K562 (cell line): ENCODE data around the gene TAS1R3. TPM values are rescaled to one million over a fixed set of nuclear protein-coding genes. Genes with fewer than 3 reads are reported as not detected.

ENCODE experiments used
- ARNT ChIP-seq, 2 experiments: fragments of 450-650 bp; IDR thresholded peaks; 2 replicates each; pipeline ENCODE4 v1.6.1; 2016; ENCODE audit warnings: mild to moderate bottlenecking in 1 of 2
- PCBP2 ChIP-seq: fragments of 200-400 bp; formaldehyde crosslinking; IDR thresholded peaks from 2 replicates; pipeline ENCODE4 v1.6.1; 2018; ENCODE audit warnings: low read length, low read depth, mild to moderate bottlenecking, moderate library complexity; ENCODE audit not compliant: poor library complexity, severe bottlenecking
- PHF8 ChIP-seq: fragments of 200-600 bp; sonication (generic); IDR thresholded peaks from 2 replicates; pipeline ENCODE4 v1.6.1; 2012; ENCODE audit warnings: mixed run types, mild to moderate bottlenecking, inconsistent platforms, low read length, moderate library complexity, borderline replicate concordance
- POLR2A ChIP-seq: fragments of 450-650 bp; conservative IDR thresholded peaks from 2 replicates; pipeline ENCODE4 v1.6.1; 2016
- TAF7 ChIP-seq: fragments of 450-650 bp; IDR thresholded peaks from 2 replicates; pipeline ENCODE4 v1.6.1; 2016; ENCODE audit warnings: missing genetic modification characterization, missing compliant biosample characterization
- USF1 ChIP-seq: sonication (generic); formaldehyde crosslinking; IDR thresholded peaks from 2 replicates; pipeline ENCODE4 v1.9.0; 2022; ENCODE audit warnings: mild to moderate bottlenecking, missing genetic modification reagents
- ZBTB11 ChIP-seq, 3 experiments: fragments of 200-800 bp in 1 of 3; fragments of 250-450 bp in 1 of 3; fragments of 450-650 bp in 1 of 3; sonication (Bioruptor Pico) in 1 of 3; sonication (Bioruptor generic) in 1 of 3; formaldehyde crosslinking in 1 of 3; IDR thresholded peaks; 2 replicates each; pipeline versions ENCODE4 v1.6.1 to v1.8.0; 2016 to 2022; ENCODE audit warnings: mild to moderate bottlenecking in 2 of 3, missing genetic modification characterization in 2 of 3, missing compliant biosample characterization in 1 of 3, moderate library complexity in 1 of 3
- ZBTB8A ChIP-seq: fragments of 450-650 bp; IDR thresholded peaks from 2 replicates; pipeline ENCODE4 v1.6.1; 2018; ENCODE audit warnings: mild to moderate bottlenecking, moderate library complexity; ENCODE audit not compliant: partially characterized antibody
- ZKSCAN8 ChIP-seq: fragments of 200-800 bp; sonication (Bioruptor generic); IDR thresholded peaks from 2 replicates; pipeline ENCODE4 v1.6.1; 2016; ENCODE audit warnings: missing genetic modification characterization, missing compliant biosample characterization
- ZNF280A ChIP-seq: fragments of 450-650 bp; IDR thresholded peaks from 2 replicates; pipeline ENCODE4 v1.6.1; 2018; ENCODE audit warnings: mild to moderate bottlenecking, low read depth; ENCODE audit not compliant: partially characterized antibody
- ZNF318 ChIP-seq, 2 experiments: fragments of 450-650 bp; IDR thresholded peaks; 2 replicates each; pipeline ENCODE4 v1.6.1; 2016; ENCODE audit warnings: mild to moderate bottlenecking in 2 of 2, borderline replicate concordance in 1 of 2, low read depth in 1 of 2, moderate library complexity in 1 of 2
- ZNF561 ChIP-seq: fragments of 450-650 bp; formaldehyde crosslinking; conservative IDR thresholded peaks from 2 replicates; pipeline ENCODE4 v1.4.0; 2020; ENCODE audit warnings: mild to moderate bottlenecking, moderate library complexity
- polyA plus RNA-seq, 8 experiments: library from polyadenylated mRNA; depleted of rRNA in 4 of 8; stranded (reverse) in 5 of 8; unstranded in 3 of 8; fragments of >200 nt; fragmentation: Nextera tagmentation in 2 of 8; fragmentation: Illumina TruSeq in 1 of 8; extraction: Ambion mirVana in 2 of 8; extraction: Trizol in 1 of 8; gene quantifications; 2 replicates each; pipeline versions ENCODE4 v1.2.1 to v1.2.3, GENCODE V29; 2011 to 2014; ENCODE audit warnings: inconsistent platforms in 1 of 8, missing spikeins in 1 of 8
- total RNA-seq, 7 experiments: library from RNA; depleted of rRNA in 6 of 7; stranded (reverse); fragments of >200 nt in 6 of 7; fragmentation: Illumina TruSeq in 2 of 7; extraction: Trizol in 2 of 7; gene quantifications; 2 replicates each; pipeline versions ENCODE4 v1.2.1 to v1.2.3, GENCODE V29; 2011 to 2021; ENCODE audit warnings: low replicate concordance in 1 of 7

Gene TAS1R3
- total and polyA plus RNA-seq, 9 of the 15 experiments (the other 6 are each of a cell fraction or from before 2014, with no cell fraction given): 0.07 to 0.13 TPM; not detected in 7

GRCh38 chr1:1333551-1334241 is 2.6 kb downstream of the TAS1R3 start (continued):
- TF ChIP-seq ZNF318 (IDR thresholded peaks at IDR 0.05; ENCODE audit: borderline replicate concordance in 1 of 2, low read depth in 1 of 2): no peak
- no peak for TF ChIP-seq ZNF561
- no peak for TF ChIP-seq TAF7 (tag)
- TF ChIP-seq ZKSCAN8: no peak
- no peak for TF ChIP-seq USF1
- no peak for TF ChIP-seq ZBTB11 (CRISPR knock-in tag; IDR thresholded peaks at IDR 0.05)
- no peak for TF ChIP-seq ZBTB8A
- TF ChIP-seq ARNT (IDR thresholded peaks at IDR 0.05): no peak
- no peak for TF ChIP-seq ZNF280A
- peak; percentile 61 for TF ChIP-seq POLR2A
- TF ChIP-seq PCBP2: no peak
- no peak for TF ChIP-seq PHF8
